ENCODE measurements around the gene LTO1. TPM values are rescaled to one million over a fixed set of nuclear protein-coding genes. Genes with fewer than 3 reads are reported as not detected.

Gene LTO1
- total and polyA plus RNA-seq, 2 of the 13 experiments (the other 11 are each of a cell fraction or from before 2014, with no cell fraction given): 11.8 to 15.0 TPM

DNA sequence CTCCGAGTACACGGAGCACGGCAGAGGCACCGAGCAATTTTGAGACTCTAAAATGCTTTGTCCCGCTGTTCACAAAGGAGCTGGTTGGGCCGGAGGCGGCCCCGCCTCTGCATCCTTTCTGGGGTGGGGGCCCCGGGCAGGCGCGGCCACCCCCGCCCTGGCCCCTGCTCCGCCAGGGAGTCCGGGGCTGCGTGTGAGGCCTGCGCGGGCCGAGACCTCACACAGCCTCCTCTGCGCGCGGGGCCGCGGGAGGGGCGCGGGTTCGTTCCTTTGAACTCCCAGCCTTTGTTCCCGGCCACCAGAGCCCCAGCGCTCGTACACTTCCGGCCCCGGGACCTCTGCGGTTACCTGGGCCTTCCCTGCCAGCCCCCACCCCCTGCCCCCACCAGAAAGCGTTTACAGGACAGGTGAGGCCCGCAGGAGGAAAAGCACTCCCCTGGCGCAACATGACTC, 27.1 kb upstream of the LTO1 start (continued):
- TF ChIP-seq, protein P1, sequence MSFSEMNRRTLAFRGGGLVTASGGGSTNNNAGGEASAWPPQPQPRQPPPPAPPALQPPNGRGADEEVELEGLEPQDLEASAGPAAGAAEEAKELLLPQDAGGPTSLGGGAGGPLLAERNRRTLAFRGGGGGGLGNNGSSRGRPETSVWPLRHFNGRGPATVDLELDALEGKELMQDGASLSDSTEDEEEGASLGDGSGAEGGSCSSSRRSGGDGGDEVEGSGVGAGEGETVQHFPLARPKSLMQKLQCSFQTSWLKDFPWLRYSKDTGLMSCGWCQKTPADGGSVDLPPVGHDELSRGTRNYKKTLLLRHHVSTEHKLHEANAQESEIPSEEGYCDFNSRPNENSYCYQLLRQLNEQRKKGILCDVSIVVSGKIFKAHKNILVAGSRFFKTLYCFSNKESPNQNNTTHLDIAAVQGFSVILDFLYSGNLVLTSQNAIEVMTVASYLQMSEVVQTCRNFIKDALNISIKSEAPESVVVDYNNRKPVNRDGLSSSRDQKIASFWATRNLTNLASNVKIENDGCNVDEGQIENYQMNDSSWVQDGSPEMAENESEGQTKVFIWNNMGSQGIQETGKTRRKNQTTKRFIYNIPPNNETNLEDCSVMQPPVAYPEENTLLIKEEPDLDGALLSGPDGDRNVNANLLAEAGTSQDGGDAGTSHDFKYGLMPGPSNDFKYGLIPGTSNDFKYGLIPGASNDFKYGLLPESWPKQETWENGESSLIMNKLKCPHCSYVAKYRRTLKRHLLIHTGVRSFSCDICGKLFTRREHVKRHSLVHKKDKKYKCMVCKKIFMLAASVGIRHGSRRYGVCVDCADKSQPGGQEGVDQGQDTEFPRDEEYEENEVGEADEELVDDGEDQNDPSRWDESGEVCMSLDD (CRISPR knock-in tag; IDR thresholded peaks at IDR 0.05; ENCODE audit: borderline replicate concordance): 0 out of 2 replicates have a peak, but pooled peaks have one; percentile 54
- TF ChIP-seq, protein P2, sequence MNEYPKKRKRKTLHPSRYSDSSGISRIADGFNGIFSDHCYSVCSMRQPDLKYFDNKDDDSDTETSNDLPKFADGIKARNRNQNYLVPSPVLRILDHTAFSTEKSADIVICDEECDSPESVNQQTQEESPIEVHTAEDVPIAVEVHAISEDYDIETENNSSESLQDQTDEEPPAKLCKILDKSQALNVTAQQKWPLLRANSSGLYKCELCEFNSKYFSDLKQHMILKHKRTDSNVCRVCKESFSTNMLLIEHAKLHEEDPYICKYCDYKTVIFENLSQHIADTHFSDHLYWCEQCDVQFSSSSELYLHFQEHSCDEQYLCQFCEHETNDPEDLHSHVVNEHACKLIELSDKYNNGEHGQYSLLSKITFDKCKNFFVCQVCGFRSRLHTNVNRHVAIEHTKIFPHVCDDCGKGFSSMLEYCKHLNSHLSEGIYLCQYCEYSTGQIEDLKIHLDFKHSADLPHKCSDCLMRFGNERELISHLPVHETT (CRISPR knock-in tag; conservative IDR thresholded peaks at IDR 0.05): peak; percentile 55; the same call in 1 of the 2 replicates
- peak; percentile 24; the same call in 1 of the 2 replicates for TF ChIP-seq NRL (CRISPR knock-in tag; IDR thresholded peaks at IDR 0.05; ENCODE audit: borderline replicate concordance)
- TF ChIP-seq CBFB (CRISPR knock-in tag; IDR thresholded peaks at IDR 0.05): peak; percentile 92
- no peak for TF ChIP-seq RAD21 (CRISPR knock-in tag; IDR thresholded peaks at IDR 0.05)
- TF ChIP-seq, protein P3, sequence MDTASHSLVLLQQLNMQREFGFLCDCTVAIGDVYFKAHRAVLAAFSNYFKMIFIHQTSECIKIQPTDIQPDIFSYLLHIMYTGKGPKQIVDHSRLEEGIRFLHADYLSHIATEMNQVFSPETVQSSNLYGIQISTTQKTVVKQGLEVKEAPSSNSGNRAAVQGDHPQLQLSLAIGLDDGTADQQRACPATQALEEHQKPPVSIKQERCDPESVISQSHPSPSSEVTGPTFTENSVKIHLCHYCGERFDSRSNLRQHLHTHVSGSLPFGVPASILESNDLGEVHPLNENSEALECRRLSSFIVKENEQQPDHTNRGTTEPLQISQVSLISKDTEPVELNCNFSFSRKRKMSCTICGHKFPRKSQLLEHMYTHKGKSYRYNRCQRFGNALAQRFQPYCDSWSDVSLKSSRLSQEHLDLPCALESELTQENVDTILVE (CRISPR knock-in tag; IDR thresholded peaks at IDR 0.05): peak; percentile 37; the same call in 1 of the 2 replicates
- TF ChIP-seq ZNF737 (CRISPR knock-in tag; IDR thresholded peaks at IDR 0.05; ENCODE audit: borderline replicate concordance): no peak
- no peak for TF ChIP-seq CC2D1A (CRISPR knock-in tag; IDR thresholded peaks at IDR 0.05)
- TF ChIP-seq HNRNPLL (IDR thresholded peaks at IDR 0.05; ENCODE audit: low read depth, low read length, poor library complexity, severe bottlenecking): no peak
- peak; percentile 40; the same call in 1 of the 2 replicates for TF ChIP-seq ZMYM4 (CRISPR knock-in tag; IDR thresholded peaks at IDR 0.05)
- TF ChIP-seq, protein P4, sequence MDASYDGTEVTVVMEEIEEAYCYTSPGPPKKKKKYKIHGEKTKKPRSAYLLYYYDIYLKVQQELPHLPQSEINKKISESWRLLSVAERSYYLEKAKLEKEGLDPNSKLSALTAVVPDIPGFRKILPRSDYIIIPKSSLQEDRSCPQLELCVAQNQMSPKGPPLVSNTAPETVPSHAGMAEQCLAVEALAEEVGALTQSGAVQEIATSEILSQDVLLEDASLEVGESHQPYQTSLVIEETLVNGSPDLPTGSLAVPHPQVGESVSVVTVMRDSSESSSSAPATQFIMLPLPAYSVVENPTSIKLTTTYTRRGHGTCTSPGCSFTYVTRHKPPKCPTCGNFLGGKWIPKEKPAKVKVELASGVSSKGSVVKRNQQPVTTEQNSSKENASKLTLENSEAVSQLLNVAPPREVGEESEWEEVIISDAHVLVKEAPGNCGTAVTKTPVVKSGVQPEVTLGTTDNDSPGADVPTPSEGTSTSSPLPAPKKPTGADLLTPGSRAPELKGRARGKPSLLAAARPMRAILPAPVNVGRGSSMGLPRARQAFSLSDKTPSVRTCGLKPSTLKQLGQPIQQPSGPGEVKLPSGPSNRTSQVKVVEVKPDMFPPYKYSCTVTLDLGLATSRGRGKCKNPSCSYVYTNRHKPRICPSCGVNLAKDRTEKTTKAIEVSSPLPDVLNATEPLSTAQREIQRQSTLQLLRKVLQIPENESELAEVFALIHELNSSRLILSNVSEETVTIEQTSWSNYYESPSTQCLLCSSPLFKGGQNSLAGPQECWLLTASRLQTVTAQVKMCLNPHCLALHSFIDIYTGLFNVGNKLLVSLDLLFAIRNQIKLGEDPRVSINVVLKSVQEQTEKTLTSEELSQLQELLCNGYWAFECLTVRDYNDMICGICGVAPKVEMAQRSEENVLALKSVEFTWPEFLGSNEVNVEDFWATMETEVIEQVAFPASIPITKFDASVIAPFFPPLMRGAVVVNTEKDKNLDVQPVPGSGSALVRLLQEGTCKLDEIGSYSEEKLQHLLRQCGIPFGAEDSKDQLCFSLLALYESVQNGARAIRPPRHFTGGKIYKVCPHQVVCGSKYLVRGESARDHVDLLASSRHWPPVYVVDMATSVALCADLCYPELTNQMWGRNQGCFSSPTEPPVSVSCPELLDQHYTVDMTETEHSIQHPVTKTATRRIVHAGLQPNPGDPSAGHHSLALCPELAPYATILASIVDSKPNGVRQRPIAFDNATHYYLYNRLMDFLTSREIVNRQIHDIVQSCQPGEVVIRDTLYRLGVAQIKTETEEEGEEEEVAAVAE (CRISPR knock-in tag; IDR thresholded peaks at IDR 0.05; ENCODE audit: borderline replicate concordance): no peak
- TF ChIP-seq KAT7 (CRISPR knock-in tag; IDR thresholded peaks at IDR 0.05; ENCODE audit: borderline replicate concordance): no peak
- TF ChIP-seq ZMYM3 (CRISPR knock-in tag; IDR thresholded peaks at IDR 0.05): peak; percentile 61; the same call in 1 of the 2 replicates
- TF ChIP-seq ZNF10 (CRISPR knock-in tag; IDR thresholded peaks at IDR 0.05; ENCODE audit: borderline replicate concordance, low read depth): no peak
- TF ChIP-seq BCL6 (CRISPR knock-in tag; IDR thresholded peaks at IDR 0.05): peak; percentile 75; the same call in 1 of the 2 replicates
- TF ChIP-seq ZNF839 (CRISPR knock-in tag; IDR thresholded peaks at IDR 0.05; ENCODE audit: borderline replicate concordance): no peak
- TF ChIP-seq LCORL (IDR thresholded peaks at IDR 0.05): no peak
- TF ChIP-seq LCORL (CRISPR knock-in tag; IDR thresholded peaks at IDR 0.05): peak; percentile 68
- no peak for TF ChIP-seq ZNF740 (CRISPR knock-in tag; IDR thresholded peaks at IDR 0.05)

All from HepG2 (cell line).